ENCODE data around the gene GNG2. TPM values are rescaled to one million over a fixed set of nuclear protein-coding genes. Genes with fewer than 3 reads are reported as not detected.

Gene GNG2
- total and polyA plus RNA-seq, 10 of the 15 experiments (the other 5 are each of a cell fraction or from before 2014, with no cell fraction given), result 31.6 to 114 (median 66.4) TPM

- H3K79me2 ChIP-seq (ENCODE audit: control insufficient read depth, insufficient read depth, low read length), result no peaks in the 10 kb centered on the region; the same call in 1 of the 2 replicates
- ChIA-PET SMC1A (ENCODE audit: uncharacterized antibody, unreplicated experiment) (interaction anchor here (0.6 to 2.9 kb wide), 4 partner anchors 9 to 77 kb away, joined by 3 to 15 read pairs (median 4); no protein-coding TSS in a partner anchor), CTCF (interaction anchor here (1.3 to 2.6 kb wide), 3 partner anchors 8 to 78 kb away, joined by 3 to 7 read pairs (median 6); no protein-coding TSS in a partner anchor), POLR2A (no interaction called here), RAD21 (ENCODE audit: unreplicated experiment) (no interaction called here)
- 93% methylated on average over 5 of the region's 5 CpGs for WGBS (ENCODE audit: insufficient coverage, insufficient replicate concordance, low lambda C conversion rate, missing lambda C conversion rate)
- no peak overlapping the region for H3K4me2 ChIP-seq (ENCODE audit: control insufficient read depth, insufficient read depth)
- no peak overlapping the region for H3K27ac ChIP-seq (ENCODE audit: control insufficient read depth, insufficient read depth)
- H3K9me3 ChIP-seq (replicated peaks; ENCODE audit: control insufficient read depth, insufficient read depth, low read length), result peaks cover 18% of the 10 kb centered on the region
- no peak overlapping the region for H3K4me3 ChIP-seq
- BruUV-seq (replicated peaks), result no TSS peak
- H2AFZ ChIP-seq (ENCODE audit: control insufficient read depth, low read depth, low read length), result no peak overlapping the region
- H4K20me1 ChIP-seq (ENCODE audit: control insufficient read depth, insufficient read depth), result no peaks in the 10 kb centered on the region
- H3K9ac ChIP-seq (ENCODE audit: control insufficient read depth, insufficient read depth, low read length), result no peak overlapping the region
- H3K4me1 ChIP-seq (ENCODE audit: control insufficient read depth, insufficient read depth, low read length), result no peaks in the 10 kb centered on the region
- no peak for FAIRE-seq
- in situ Hi-C loops (cut with MboI), result no loop called here
- no peak for ATAC-seq
- intact Hi-C loops (cut with micrococcal nuclease; ENCODE audit: unreplicated experiment), result no loop called here
- H3K36me3 ChIP-seq (ENCODE audit: control insufficient read depth in 2 of 2, insufficient read depth in 2 of 2, low read length in 1 of 2), result peaks cover 0 to 4% of the 10 kb centered on the region in 2 experiments; a peak in 2 of 4 replicates
- no peak for DNase-seq (ENCODE audit: low read depth, low spot score)
- no peaks in the 10 kb centered on the region for H3K27me3 ChIP-seq (replicated peaks in 1 of 2; ENCODE audit: control insufficient read depth in 2 of 2, insufficient read depth in 2 of 2, low read length in 1 of 2)
- TF ChIP-seq, protein P1, sequence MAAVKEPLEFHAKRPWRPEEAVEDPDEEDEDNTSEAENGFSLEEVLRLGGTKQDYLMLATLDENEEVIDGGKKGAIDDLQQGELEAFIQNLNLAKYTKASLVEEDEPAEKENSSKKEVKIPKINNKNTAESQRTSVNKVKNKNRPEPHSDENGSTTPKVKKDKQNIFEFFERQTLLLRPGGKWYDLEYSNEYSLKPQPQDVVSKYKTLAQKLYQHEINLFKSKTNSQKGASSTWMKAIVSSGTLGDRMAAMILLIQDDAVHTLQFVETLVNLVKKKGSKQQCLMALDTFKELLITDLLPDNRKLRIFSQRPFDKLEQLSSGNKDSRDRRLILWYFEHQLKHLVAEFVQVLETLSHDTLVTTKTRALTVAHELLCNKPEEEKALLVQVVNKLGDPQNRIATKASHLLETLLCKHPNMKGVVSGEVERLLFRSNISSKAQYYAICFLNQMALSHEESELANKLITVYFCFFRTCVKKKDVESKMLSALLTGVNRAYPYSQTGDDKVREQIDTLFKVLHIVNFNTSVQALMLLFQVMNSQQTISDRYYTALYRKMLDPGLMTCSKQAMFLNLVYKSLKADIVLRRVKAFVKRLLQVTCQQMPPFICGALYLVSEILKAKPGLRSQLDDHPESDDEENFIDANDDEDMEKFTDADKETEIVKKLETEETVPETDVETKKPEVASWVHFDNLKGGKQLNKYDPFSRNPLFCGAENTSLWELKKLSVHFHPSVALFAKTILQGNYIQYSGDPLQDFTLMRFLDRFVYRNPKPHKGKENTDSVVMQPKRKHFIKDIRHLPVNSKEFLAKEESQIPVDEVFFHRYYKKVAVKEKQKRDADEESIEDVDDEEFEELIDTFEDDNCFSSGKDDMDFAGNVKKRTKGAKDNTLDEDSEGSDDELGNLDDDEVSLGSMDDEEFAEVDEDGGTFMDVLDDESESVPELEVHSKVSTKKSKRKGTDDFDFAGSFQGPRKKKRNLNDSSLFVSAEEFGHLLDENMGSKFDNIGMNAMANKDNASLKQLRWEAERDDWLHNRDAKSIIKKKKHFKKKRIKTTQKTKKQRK (IDR thresholded peaks at IDR 0.05; ENCODE audit: low read depth, low read length), result no peak
- TF ChIP-seq ZNF592 (IDR thresholded peaks at IDR 0.05), result no peak
- TF ChIP-seq GATAD2B (conservative IDR thresholded peaks at IDR 0.05; ENCODE audit: low read depth), result no peak
- TF ChIP-seq, protein P2, sequence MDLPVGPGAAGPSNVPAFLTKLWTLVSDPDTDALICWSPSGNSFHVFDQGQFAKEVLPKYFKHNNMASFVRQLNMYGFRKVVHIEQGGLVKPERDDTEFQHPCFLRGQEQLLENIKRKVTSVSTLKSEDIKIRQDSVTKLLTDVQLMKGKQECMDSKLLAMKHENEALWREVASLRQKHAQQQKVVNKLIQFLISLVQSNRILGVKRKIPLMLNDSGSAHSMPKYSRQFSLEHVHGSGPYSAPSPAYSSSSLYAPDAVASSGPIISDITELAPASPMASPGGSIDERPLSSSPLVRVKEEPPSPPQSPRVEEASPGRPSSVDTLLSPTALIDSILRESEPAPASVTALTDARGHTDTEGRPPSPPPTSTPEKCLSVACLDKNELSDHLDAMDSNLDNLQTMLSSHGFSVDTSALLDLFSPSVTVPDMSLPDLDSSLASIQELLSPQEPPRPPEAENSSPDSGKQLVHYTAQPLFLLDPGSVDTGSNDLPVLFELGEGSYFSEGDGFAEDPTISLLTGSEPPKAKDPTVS (IDR thresholded peaks at IDR 0.05; ENCODE audit: low read depth, low read length), result no peak
- no peak for TF ChIP-seq NR2C1 (IDR thresholded peaks at IDR 0.05)
- no peak for TF ChIP-seq ZNF207 (IDR thresholded peaks at IDR 0.05; ENCODE audit: borderline replicate concordance)
- TF ChIP-seq FOS (IDR thresholded peaks at IDR 0.05; ENCODE audit: borderline replicate concordance, extremely low read depth, insufficient read length), result no peak
- no peak for TF ChIP-seq ZBED1 (IDR thresholded peaks at IDR 0.05; ENCODE audit: borderline replicate concordance)
- TF ChIP-seq SRF (IDR thresholded peaks at IDR 0.05; ENCODE audit: low read depth in 2 of 2, low read length in 2 of 2), result no peak
- no peak for TF ChIP-seq IRF4 (IDR thresholded peaks at IDR 0.05; ENCODE audit: low read depth, low read length)
- TF ChIP-seq KLF5 (IDR thresholded peaks at IDR 0.05; ENCODE audit: partially characterized antibody), result no peak
- TF ChIP-seq WRNIP1 (IDR thresholded peaks at IDR 0.05; ENCODE audit: borderline replicate concordance, low read depth, low read length), result no peak
- TF ChIP-seq HDAC2 (IDR thresholded peaks at IDR 0.05), result no peak
- TF ChIP-seq NFXL1 (IDR thresholded peaks at IDR 0.05; ENCODE audit: borderline replicate concordance), result no peak
These were observed 41.1 kb downstream of the GNG2 start for GRCh38 chr14:51901475-51902024.
